ENCODE results near the gene CACNA1C.
A peak's percentile ranks its signal among the peaks of the same experiment; 100 is the strongest.

CACNA1C gene

DNA sequence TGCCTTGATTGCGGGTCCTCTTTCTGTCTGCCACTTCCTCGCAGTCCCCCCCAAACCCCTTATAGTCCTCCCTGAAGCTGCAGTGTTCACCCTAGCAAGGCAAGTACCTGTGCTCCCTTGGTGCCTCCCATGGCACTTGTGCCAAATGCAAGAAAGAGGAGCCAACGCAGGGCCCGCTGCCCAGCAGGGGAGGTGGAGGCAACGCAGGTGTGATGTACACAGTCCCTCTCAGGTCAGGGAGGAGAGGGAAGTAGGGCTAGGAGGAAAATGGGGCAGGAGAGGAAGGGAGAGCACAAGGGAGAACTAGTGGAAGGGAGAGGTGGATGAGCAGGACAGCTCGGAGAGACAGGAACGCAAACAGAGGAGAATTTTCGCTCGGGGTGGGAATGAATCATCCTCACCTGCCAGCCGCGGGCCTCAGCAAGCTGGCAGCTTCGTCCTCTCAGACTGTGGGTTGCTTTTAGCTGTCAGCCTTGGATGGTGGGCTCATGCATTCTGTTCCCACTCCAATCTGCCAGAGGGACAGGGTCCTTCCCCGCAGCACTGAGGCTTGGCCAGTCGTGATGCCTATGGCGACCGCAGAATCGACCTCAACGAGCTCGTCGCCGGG lies 357.0 kb downstream of the CACNA1C start:
- WGBS (ENCODE audit: insufficient coverage): 97% methylated on average over 20 of the region's 21 CpGs
- POLR2A ChIA-PET: no interaction called here
- CTCF ChIA-PET: no interaction called here

GRCh38 chr12:2410496-2410895 lies 357.7 kb downstream of the CACNA1C start:
- no peaks in the 10 kb centered on the region for H3K27me3 ChIP-seq (replicated peaks in 2 of 5; ENCODE audit: control insufficient read depth in 4 of 5, insufficient read depth in 5 of 5, low read length in 4 of 5)
- no peaks in the 10 kb centered on the region for H3K36me3 ChIP-seq (ENCODE audit: control insufficient read depth in 4 of 4, insufficient read depth in 4 of 4, low read length in 3 of 4)
- POLR2A ChIA-PET: no interaction called here
- CTCF ChIA-PET: interaction anchor here (0.9 kb wide), 1 partner anchor 102 kb away, joined by 4 read pairs; no protein-coding TSS in a partner anchor
- no peak overlapping the region for H3K27ac ChIP-seq (ENCODE audit: insufficient read depth in 1 of 2, low read depth in 1 of 2, low read length in 2 of 2, poor library complexity in 1 of 2, severe bottlenecking in 2 of 2)
- H3K9me3 ChIP-seq (ENCODE audit: control extremely low read depth in 1 of 5, control insufficient read depth in 4 of 5, insufficient read depth in 2 of 5, low read depth in 1 of 5, low read length in 4 of 5): no peaks in the 10 kb centered on the region
- DNase-seq: no peak
- H3K4me1 ChIP-seq (ENCODE audit: control extremely low read depth in 1 of 4, control insufficient read depth in 4 of 4, insufficient read depth in 4 of 4, low read length in 3 of 4): peaks cover 0 to 3% (median 0%) of the 10 kb centered on the region in 4 experiments
- no peak overlapping the region for H3K4me3 ChIP-seq (ENCODE audit: control insufficient read depth in 1 of 7, extremely low read depth in 1 of 7, insufficient read depth in 4 of 7, low read depth in 2 of 7, low read length in 6 of 7)
- WGBS (ENCODE audit: insufficient coverage): 100% methylated on average over 4 of the region's 10 CpGs

More for the DNA sequence above, 357.0 kb downstream of the CACNA1C start:
- no peaks in the 10 kb centered on the region for H3K9me3 ChIP-seq (ENCODE audit: control extremely low read depth in 1 of 5, control insufficient read depth in 4 of 5, insufficient read depth in 2 of 5, low read depth in 1 of 5, low read length in 4 of 5)
- H3K27ac ChIP-seq (ENCODE audit: insufficient read depth in 1 of 2, low read depth in 1 of 2, low read length in 2 of 2, poor library complexity in 1 of 2, severe bottlenecking in 2 of 2): no peak overlapping the region
- H3K27me3 ChIP-seq (replicated peaks in 2 of 5; ENCODE audit: control insufficient read depth in 4 of 5, insufficient read depth in 5 of 5, low read length in 4 of 5): no peaks in the 10 kb centered on the region
- no peak overlapping the region for H3K4me3 ChIP-seq (ENCODE audit: control insufficient read depth in 1 of 7, extremely low read depth in 1 of 7, insufficient read depth in 4 of 7, low read depth in 2 of 7, low read length in 6 of 7)
- peaks cover 0 to 3% (median 0%) of the 10 kb centered on the region in 4 experiments for H3K4me1 ChIP-seq (ENCODE audit: control extremely low read depth in 1 of 4, control insufficient read depth in 4 of 4, insufficient read depth in 4 of 4, low read length in 3 of 4)
- H3K36me3 ChIP-seq (ENCODE audit: control insufficient read depth in 4 of 4, insufficient read depth in 4 of 4, low read length in 3 of 4): no peaks in the 10 kb centered on the region
- no peak for DNase-seq

DNA sequence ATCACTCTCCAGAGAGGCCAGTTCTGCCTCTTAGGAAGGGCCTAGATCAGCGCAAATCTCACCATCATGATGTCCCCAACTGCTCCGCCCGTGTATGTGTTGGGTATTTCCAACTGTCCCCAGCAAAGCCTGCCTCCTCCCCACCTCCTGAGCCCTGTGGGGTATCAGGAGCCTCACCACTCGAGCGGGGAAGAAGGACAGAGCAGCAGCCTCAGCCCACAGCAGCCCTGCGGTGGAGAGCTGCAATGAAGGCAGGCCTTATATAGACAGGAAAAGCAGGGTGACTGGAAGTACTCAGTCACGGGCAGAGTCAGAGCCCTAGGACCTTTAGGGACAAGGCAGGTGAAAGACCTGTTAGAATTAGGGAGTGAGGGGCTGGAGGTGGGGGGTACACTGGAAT lies 358.2 kb downstream of the CACNA1C start:
- no peaks in the 10 kb centered on the region for H3K27me3 ChIP-seq (replicated peaks in 2 of 5; ENCODE audit: control insufficient read depth in 4 of 5, insufficient read depth in 5 of 5, low read length in 4 of 5)
- DNase-seq: no peak

DNA sequence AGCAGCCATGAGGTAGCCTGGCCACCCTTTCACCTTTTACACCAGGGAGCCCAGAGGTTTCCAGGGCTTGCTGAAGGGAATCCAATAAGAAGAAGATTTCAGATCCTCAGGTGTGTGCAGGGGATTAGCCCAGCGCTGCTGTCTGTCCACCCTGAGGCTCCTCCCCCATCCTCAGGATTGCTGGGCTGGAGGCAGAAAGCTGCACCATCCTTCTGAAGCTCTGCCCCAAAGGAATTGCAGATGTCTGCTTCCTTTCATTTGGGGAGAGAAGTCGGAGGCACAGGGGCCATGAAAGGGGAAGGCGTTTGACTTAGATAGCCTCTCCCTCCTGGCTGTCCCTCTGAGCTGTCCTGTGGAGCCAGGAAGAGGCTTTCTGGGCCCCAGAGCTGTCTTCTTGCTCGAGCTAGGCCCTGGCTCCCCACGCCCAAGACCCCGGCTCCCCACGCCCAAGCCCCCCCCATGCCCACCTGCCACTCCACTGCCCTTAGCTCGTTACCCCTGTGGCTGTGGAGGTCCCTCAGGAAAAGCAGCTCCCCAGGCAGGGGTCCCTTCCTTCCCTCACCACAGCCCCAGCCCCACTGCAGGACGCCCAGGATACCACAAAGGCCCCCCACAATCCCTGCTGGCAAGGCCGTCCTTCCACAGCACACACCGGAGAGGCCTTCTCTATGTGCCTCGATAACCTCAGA lies 359.0 kb downstream of the CACNA1C start:
- Histone ChIP-seq H3K36me3 (ENCODE audit: control insufficient read depth in 4 of 4, insufficient read depth in 4 of 4, low read length in 3 of 4) (no peaks in the 10 kb centered on the region), H3K27me3 (replicated peaks in 2 of 5; ENCODE audit: control insufficient read depth in 4 of 5, insufficient read depth in 5 of 5, low read length in 4 of 5) (no peaks in the 10 kb centered on the region), H3K27ac (ENCODE audit: insufficient read depth in 1 of 2, low read depth in 1 of 2, low read length in 2 of 2, poor library complexity in 1 of 2, severe bottlenecking in 2 of 2) (no peak overlapping the region), H3K9me3 (ENCODE audit: control extremely low read depth in 1 of 5, control insufficient read depth in 4 of 5, insufficient read depth in 2 of 5, low read depth in 1 of 5, low read length in 4 of 5) (no peaks in the 10 kb centered on the region), H3K4me1 (ENCODE audit: control extremely low read depth in 1 of 4, control insufficient read depth in 4 of 4, insufficient read depth in 4 of 4, low read length in 3 of 4) (peaks cover 0 to 3% (median 0%) of the 10 kb centered on the region in 4 experiments), H3K4me3 (ENCODE audit: control insufficient read depth in 1 of 7, extremely low read depth in 1 of 7, insufficient read depth in 4 of 7, low read depth in 2 of 7, low read length in 6 of 7) (no peak overlapping the region)
- no peak for DNase-seq
- ChIA-PET POLR2A (no interaction called here), CTCF (interaction anchor here (1.1 kb wide), 1 partner anchor 10 kb away, joined by 3 read pairs; no protein-coding TSS in a partner anchor)
- WGBS (ENCODE audit: insufficient coverage): 88% methylated on average over 12 of the region's 12 CpGs

More for the DNA sequence above, 358.2 kb downstream of the CACNA1C start:
- Histone ChIP-seq H3K36me3 (ENCODE audit: control insufficient read depth in 4 of 4, insufficient read depth in 4 of 4, low read length in 3 of 4) (no peaks in the 10 kb centered on the region), H3K4me1 (ENCODE audit: control extremely low read depth in 1 of 4, control insufficient read depth in 4 of 4, insufficient read depth in 4 of 4, low read length in 3 of 4) (peaks cover 0 to 3% (median 0%) of the 10 kb centered on the region in 4 experiments), H3K4me3 (ENCODE audit: control insufficient read depth in 1 of 7, extremely low read depth in 1 of 7, insufficient read depth in 4 of 7, low read depth in 2 of 7, low read length in 6 of 7) (no peak overlapping the region), H3K27ac (ENCODE audit: insufficient read depth in 1 of 2, low read depth in 1 of 2, low read length in 2 of 2, poor library complexity in 1 of 2, severe bottlenecking in 2 of 2) (no peak overlapping the region), H3K9me3 (ENCODE audit: control extremely low read depth in 1 of 5, control insufficient read depth in 4 of 5, insufficient read depth in 2 of 5, low read depth in 1 of 5, low read length in 4 of 5) (no peaks in the 10 kb centered on the region)
- CTCF ChIA-PET: interaction anchor here (0.9 kb wide), 1 partner anchor 102 kb away, joined by 4 read pairs; no protein-coding TSS in a partner anchor
- 93% methylated on average over 7 of the region's 7 CpGs for WGBS (ENCODE audit: insufficient coverage)
- POLR2A ChIA-PET: no interaction called here

DNA sequence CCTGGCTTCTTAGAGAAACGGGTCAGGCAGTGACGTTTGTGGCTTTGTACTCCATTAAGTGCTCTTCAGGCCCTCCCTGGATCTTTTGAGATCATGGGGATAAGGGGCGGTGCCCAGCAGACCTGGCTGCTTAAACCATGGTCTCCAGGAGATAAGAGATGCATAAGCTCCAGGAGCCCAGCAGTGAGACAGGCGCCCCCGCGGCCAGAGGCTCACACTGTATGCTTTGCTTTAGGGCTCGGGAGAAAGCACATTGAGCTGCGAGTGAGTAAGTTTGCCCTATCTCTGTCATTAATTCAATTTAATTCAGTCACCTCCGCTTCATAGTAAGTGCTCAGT lies 359.5 kb downstream of the CACNA1C start:
- WGBS (ENCODE audit: insufficient coverage): 92% methylated on average over 6 of the region's 9 CpGs
- DNase-seq: peak in 1 of 3 donors; percentile 12
- ChIA-PET POLR2A (no interaction called here), CTCF (interaction anchor here (1.1 kb wide), 1 partner anchor 11 kb away, joined by 3 read pairs; no protein-coding TSS in a partner anchor)
- Histone ChIP-seq H3K4me3 (ENCODE audit: control insufficient read depth in 1 of 7, extremely low read depth in 1 of 7, insufficient read depth in 4 of 7, low read depth in 2 of 7, low read length in 6 of 7) (no peak overlapping the region), H3K27ac (ENCODE audit: insufficient read depth in 1 of 2, low read depth in 1 of 2, low read length in 2 of 2, poor library complexity in 1 of 2, severe bottlenecking in 2 of 2) (no peak overlapping the region), H3K9me3 (ENCODE audit: control extremely low read depth in 1 of 5, control insufficient read depth in 4 of 5, insufficient read depth in 2 of 5, low read depth in 1 of 5, low read length in 4 of 5) (no peaks in the 10 kb centered on the region), H3K36me3 (ENCODE audit: control insufficient read depth in 4 of 4, insufficient read depth in 4 of 4, low read length in 3 of 4) (no peaks in the 10 kb centered on the region), H3K27me3 (replicated peaks in 2 of 5; ENCODE audit: control insufficient read depth in 4 of 5, insufficient read depth in 5 of 5, low read length in 4 of 5) (no peaks in the 10 kb centered on the region), H3K4me1 (ENCODE audit: control extremely low read depth in 1 of 4, control insufficient read depth in 4 of 4, insufficient read depth in 4 of 4, low read length in 3 of 4) (peaks cover 0 to 3% (median 0%) of the 10 kb centered on the region in 4 experiments)

- 95% methylated on average over 7 of the region's 8 CpGs for WGBS (ENCODE audit: insufficient coverage)
- POLR2A ChIA-PET: no interaction called here
- DNase-seq: no peak
- no peaks in the 10 kb centered on the region for H3K27me3 ChIP-seq (replicated peaks in 2 of 5; ENCODE audit: control insufficient read depth in 4 of 5, insufficient read depth in 5 of 5, low read length in 4 of 5)
- H3K27ac ChIP-seq (ENCODE audit: insufficient read depth in 1 of 2, low read depth in 1 of 2, low read length in 2 of 2, poor library complexity in 1 of 2, severe bottlenecking in 2 of 2): no peak overlapping the region
- H3K4me1 ChIP-seq (ENCODE audit: control extremely low read depth in 1 of 4, control insufficient read depth in 4 of 4, insufficient read depth in 4 of 4, low read length in 3 of 4): no peaks in the 10 kb centered on the region
- no peak overlapping the region for H3K4me3 ChIP-seq (ENCODE audit: control insufficient read depth in 1 of 7, extremely low read depth in 1 of 7, insufficient read depth in 4 of 7, low read depth in 2 of 7, low read length in 6 of 7)
- H3K9me3 ChIP-seq (ENCODE audit: control extremely low read depth in 1 of 5, control insufficient read depth in 4 of 5, insufficient read depth in 2 of 5, low read depth in 1 of 5, low read length in 4 of 5): no peaks in the 10 kb centered on the region
- CTCF ChIA-PET: interaction anchor here (1.3 kb wide), 1 partner anchor 17 kb away, joined by 3 read pairs; no protein-coding TSS in a partner anchor
- no peaks in the 10 kb centered on the region for H3K36me3 ChIP-seq (ENCODE audit: control insufficient read depth in 4 of 4, insufficient read depth in 4 of 4, low read length in 3 of 4)
Measured at GRCh38 chr12:2413301-2413700, 360.5 kb downstream of the CACNA1C start.

All from common myeloid progenitor, CD34-positive (primary cell).